ENCODE data around the gene MAPK7.
A peak's percentile ranks its signal among the peaks of the same experiment; 100 is the strongest.

The MAPK7 gene

GRCh38 chr17:19378416-19379360 lies at the start of gene MAPK7:
Gene MAPK7, plus strand, starts transcription at chr17:19378498. Its CDS starts 403 bp downstream, at chr17:19378901.
- TF ChIP-seq CTCF (IDR thresholded peaks at IDR 0.05; ENCODE audit: extremely low read depth, insufficient read depth, missing control alignments), result no peak
- peak; percentile 51 for DNase-seq (ENCODE audit: low spot score)
- in situ Hi-C loops (cut with MboI; ENCODE audit: low pct_unique_long_range_greater_than_20kb, low sequenced_read_pairs, unreplicated experiment), result no loop called here

- no peak for TF ChIP-seq CTCF (IDR thresholded peaks at IDR 0.05; ENCODE audit: extremely low read depth, insufficient read depth, missing control alignments)
These were observed 49.2 kb upstream of the MAPK7 start for GRCh38 chr17:19329136-19329535.

DNA sequence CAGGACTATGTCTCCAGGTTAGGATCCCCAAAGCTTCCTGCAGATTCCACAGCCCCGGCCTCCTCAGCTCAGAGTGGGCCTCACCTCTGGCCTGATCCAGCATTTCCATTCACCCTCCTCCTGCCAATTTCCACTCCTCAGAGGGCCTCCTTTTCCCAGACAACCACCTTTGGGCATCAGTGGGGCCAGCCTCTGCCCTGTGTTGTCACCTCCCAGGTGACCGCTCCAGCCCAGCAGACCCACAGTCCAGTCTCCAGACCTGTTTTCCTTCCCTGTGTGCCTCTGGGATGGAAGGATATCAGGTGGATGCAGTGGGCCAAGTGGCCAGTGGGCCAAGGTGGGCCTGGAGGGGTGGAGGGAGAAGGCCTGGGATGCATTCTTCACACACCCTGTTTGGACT lies 48.5 kb upstream of the MAPK7 start:
- in situ Hi-C loops (cut with MboI; ENCODE audit: low pct_unique_long_range_greater_than_20kb, low sequenced_read_pairs, unreplicated experiment), result no loop called here
- TF ChIP-seq CTCF (IDR thresholded peaks at IDR 0.05; ENCODE audit: extremely low read depth, insufficient read depth, missing control alignments), result no peak
- no peak for DNase-seq (ENCODE audit: low spot score)

More at GRCh38 chr17:19329136-19329535, 49.2 kb upstream of the MAPK7 start:
- DNase-seq (ENCODE audit: low spot score), result no peak
- in situ Hi-C loops (cut with MboI; ENCODE audit: low pct_unique_long_range_greater_than_20kb, low sequenced_read_pairs, unreplicated experiment), result no loop called here

- no peak for TF ChIP-seq CTCF (IDR thresholded peaks at IDR 0.05; ENCODE audit: extremely low read depth, insufficient read depth, missing control alignments)
- DNase-seq (ENCODE audit: low spot score), result no peak
- in situ Hi-C loops (cut with MboI; ENCODE audit: low pct_unique_long_range_greater_than_20kb, low sequenced_read_pairs, unreplicated experiment), result no loop called here
These were observed 48.0 kb upstream of the MAPK7 start for GRCh38 chr17:19330271-19330670.

DNA sequence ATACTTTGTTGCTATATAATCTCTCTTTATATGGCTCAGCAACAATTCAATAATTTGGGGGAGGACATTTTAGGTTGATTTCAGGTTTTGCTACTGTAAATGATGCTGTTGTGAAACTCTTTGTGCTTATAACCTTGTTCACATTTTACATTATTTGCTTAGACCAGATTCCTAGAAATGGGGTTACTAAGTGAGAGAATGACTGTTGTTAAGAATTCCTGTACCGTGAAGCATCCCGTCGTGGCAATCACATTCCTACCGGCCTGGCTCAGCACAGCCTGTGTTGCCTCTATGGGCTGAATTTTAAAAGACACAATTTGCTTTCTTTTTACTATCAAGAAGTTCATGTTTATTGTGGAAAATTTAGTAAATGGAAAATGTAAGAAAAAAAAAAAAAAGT lies 47.2 kb upstream of the MAPK7 start:
- TF ChIP-seq CTCF (IDR thresholded peaks at IDR 0.05; ENCODE audit: extremely low read depth, insufficient read depth, missing control alignments), result no peak
- no peak for DNase-seq (ENCODE audit: low spot score)
- in situ Hi-C loops (cut with MboI; ENCODE audit: low pct_unique_long_range_greater_than_20kb, low sequenced_read_pairs, unreplicated experiment), result no loop called here

DNA sequence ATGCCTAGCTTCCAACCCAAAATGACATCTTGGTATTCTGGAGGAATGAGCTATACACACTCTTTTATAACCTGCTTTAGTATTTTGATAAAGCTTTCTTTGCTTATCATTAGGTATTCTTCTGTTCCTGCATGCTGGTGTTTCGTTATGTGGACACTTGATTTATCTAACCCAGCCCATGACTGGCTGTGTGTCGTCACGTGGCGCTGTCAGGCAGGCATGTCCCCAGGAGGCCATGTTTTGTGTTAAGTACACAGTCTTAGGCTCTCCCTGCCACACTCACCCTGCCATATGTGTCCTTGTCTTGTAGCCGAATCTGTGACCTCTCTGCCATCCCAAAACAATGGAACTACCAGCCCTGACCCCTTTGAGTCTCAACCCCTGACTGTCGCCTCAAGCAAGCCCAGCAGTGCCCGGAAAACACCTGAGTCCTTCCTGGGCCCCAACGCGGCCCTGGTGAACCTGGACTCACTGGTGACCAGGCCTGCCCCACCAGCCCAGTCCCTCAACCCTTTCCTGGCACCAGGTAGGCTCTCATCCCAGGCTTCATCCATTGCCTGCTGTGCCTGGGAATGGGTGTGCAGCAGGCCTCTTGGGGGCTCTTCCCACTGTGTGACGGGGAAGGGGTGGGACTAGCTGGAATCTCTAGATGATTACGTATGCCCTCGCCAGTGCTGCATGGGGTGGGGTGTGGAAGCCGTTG lies 46.6 kb upstream of the MAPK7 start:
- in situ Hi-C loops (cut with MboI; ENCODE audit: low pct_unique_long_range_greater_than_20kb, low sequenced_read_pairs, unreplicated experiment), result no loop called here
- TF ChIP-seq CTCF (IDR thresholded peaks at IDR 0.05; ENCODE audit: extremely low read depth, insufficient read depth, missing control alignments), result no peak
- no peak for DNase-seq (ENCODE audit: low spot score)
